ENCODE data around the gene PYGO2.
"Not testable (repeated sequence)": the region's sequence is repeated elsewhere in the genome, so short reads cannot be mapped to it uniquely, and the experiment has no call there.

The PYGO2 gene

DNA sequence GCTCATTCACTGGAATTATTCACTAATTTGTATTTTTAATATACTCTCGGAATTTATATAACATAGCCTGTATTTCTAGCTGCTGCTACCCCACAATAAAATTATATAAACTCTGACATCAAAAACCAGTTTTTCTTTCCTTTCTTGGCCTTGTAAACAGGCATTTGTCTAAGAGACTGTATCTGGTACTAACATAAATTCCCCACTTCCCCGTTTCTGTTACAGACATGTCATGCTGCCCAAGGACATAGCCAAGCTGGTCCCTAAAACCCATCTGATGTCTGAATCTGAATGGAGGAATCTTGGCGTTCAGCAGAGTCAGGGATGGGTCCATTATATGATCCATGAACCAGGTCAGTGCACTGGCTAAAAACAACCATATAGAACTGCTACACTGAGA is 16.2 kb upstream of the PYGO2 start:
- not testable (repeated sequence) for DNase-seq

- no peak for DNase-seq
These were observed 14.0 kb upstream of the PYGO2 start for GRCh38 chr1:154975409-154976059.

GRCh38 chr1:154974808-154975408 is 13.3 kb upstream of the PYGO2 start:
- DNase-seq: peak; percentile 73

DNA sequence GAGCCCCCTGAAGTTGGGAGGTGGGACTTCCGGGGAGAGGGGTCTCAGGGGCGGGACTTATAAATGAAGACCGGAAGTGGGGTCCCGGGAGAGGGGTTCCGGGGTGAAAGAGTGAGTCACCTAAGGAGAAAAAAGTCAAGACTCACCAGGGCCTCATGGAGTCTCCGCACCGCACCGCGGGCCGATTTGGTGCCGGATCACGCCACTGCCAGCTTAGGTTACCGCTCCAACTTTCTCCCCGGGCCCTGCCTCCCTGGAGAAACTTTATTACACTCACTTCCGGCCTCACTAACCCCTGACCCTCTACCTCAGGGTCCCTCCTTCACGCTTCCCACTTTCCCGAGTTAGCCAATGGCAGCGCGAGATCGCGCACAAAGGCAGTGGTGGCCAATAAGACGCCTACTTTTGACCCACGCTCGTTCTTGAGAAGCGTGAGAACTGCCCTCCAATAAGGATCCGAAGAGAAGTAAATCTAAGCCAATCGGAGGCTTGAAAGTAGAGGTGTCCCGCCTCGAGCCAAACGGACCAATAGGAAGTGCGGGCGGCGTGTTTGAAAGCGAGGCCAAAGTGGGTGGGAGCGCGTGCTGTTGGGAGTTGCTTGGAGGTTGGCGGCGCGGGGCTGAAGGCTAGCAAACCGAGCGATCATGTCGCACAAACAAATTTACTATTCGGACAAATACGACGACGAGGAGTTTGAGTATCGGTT is 12.7 kb upstream of the PYGO2 start, which contains the start of gene CKS1B:
Gene CKS1B, plus strand, starts transcription at position 580 of the 706 bp plus-strand sequence. Its CDS starts 65 bp downstream, at position 645.
- DNase-seq: peak; percentile 78

DNA sequence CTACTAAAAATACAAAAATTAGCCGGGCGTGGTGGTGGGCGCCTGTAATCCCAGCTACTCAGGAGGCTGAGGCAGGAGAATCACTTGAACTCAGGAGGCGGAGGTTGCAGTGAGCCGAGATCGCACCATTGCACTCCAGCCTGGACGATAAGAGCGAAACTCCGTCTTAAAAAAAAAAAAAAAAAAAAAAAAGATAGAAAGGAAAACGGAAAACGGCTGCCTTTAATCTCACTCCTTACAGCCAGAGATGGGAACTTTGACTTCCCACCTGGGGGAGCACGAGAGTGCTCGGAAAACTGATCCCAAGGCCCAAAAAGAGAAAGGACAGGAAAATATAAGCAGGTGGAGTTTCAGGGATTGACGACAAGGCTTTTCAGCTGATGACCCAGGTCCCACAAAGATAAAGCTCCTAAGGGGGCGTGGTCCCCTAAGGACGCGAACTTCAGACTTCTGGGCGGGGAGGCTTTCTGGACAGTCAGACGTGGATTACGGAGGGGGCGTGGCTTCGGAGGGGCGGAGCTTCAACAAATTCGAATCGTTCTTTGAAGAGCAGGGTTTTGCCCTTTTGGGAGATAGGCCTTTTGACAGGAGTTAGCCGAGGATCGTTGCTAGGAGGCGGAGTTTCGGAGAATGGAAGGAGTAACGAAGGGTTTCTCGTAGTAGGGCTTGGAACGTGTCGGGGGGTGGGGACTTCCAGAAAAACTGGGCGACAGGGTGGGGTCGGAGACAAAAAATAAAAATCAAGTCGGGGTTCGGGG is 11.9 kb upstream of the PYGO2 start:
- peak; percentile 53 for DNase-seq

GRCh38 chr1:154972517-154973343 is 11.1 kb upstream of the PYGO2 start:
- peak; percentile 54 for DNase-seq

- DNase-seq: no peak
These were observed 10.6 kb upstream of the PYGO2 start for GRCh38 chr1:154972213-154972516.

DNA sequence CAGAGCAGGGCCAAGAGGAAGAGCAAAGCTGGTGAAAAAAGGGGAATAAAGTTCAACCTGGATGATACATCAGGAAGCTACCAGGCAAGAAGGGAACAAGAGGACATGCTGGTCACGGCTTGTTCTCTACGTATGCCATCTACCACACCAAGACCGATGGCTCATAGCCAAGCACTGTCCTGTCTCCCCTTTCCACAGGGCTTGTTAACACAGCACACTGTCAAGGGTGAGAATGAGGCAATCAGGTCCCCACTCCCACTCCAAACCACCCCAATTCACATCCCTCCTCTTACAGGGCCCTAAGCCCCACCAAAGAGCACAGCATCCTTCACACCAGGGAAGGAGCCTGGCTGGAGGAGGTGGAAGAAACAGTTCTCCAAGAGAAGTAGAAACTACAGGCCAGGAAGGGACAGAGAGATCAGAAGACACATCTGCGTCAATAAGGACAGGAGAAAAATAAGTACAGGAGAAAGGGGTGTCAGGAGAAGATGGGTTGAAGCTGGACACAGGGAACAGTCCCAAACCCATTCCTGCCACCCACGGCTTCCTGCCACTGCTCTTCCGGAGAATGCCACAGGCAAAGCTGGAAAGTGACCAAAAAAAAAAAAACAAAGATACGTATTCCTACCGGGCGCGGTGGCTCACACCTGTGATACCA is 9.9 kb upstream of the PYGO2 start:
- no peak for DNase-seq

DNA sequence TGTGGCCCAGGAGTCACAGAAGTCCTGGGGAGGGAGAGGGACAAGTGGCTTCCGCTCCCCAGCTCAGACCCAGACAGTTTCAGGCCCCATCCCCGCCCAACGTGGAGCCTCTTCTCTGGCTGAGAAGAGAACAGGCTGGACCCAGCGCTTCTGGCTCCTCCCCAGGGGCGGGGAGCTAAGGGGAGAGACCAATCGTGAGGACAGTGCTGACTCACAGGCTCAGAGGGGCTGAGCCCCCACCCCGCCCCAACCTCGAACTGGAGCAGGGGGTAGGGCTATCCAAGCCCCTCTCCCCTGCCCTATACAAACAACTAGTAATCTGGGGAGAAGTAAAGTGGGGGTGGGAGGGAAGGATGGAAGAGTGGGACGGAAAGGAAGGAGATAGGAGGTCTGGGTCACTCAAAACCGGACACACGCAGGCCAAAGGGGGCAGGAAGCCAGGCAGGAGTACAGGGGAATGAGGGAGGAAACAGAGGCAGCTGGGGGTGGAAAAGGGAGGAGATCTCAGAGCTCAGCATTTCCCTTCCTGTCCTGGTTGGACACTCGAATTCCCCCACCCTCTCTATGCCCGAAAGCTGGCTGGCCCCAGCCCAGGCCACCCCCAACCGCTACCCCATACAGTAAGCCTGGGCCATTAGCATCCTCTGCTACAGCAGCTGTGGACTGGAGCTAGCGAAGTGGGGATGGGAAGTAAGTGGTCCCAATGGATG is 9.2 kb upstream of the PYGO2 start, which contains the start of gene SHC1:
Gene SHC1, minus strand, starts transcription at position 117 of the 710 bp plus-strand sequence. CDS start 221 bp downstream, outside the sequence.
- peak; percentile 89 for DNase-seq

DNA sequence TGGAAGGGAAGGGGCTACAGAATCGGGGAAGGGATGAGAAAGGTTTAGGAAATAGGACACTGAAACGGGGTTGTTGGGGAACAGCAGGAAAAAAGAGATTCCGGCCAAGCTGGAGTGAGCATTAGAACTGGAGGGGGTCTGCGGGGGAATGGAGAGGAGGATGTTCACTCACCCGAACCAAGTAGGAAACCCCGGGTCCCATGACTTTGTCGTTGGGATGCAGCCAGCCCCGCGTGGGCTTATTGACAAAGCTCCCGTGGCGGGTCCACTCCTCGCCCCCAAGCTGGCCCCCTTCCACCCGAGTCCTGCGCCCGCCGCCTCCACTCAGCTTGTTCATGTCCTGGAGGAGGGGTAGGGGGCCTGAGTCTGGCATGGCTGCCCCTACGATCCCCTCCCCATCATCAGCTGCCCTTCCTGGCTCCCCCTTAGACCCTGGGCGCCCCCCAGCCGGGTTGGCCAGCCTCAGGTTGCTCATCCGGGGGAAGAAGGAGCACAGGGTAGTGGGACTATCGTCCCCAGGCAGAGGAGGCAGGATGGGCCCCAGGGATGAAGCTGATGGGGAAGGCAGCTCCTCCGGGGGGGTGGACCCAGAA is 8.4 kb upstream of the PYGO2 start:
- DNase-seq: no peak

- no peak for DNase-seq
These were observed 7.7 kb upstream of the PYGO2 start for GRCh38 chr1:154969246-154969645.

DNA sequence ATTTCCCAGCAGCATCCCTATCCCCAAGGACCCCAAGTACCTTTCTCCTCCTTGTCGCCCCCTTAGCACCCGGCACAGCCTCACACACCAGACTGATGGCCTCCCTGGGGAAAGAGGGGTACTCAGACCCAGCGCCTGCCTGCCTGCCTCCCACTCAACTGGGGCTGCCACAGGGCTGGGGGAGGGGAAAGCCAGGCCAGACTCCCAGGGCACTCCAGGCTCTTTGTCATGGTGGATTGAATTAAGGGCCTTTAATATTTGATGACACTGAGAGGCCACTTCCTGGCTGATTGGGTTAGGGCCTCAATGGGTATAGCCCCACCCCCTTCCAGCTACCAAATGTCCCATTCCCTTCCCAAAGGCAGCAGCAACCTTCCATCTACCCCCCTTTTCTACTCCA is 7.1 kb upstream of the PYGO2 start:
- DNase-seq: no peak

GRCh38 chr1:154967331-154967950 is 5.9 kb upstream of the PYGO2 start:
- no peak for DNase-seq

DNA sequence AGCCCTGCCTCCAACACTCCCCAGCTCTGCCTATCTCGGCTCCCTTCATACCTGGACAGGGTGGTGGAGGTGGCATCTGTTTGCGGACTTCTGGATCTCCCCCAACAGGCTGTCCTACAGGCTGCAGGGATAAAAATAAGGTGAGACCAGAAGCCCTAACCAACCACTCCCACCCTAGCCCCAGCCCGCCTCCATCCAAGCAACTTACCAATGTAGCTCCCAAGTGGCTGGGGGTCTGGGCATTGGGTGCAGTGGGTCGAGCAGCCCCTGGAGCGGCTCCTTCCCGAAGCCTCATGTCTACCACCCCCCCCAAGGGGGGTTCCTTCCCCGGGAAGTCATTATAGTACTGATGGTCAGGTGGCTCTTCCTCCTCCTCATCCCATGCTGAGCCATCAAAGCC is 4.5 kb upstream of the PYGO2 start:
- DNase-seq: no peak

DNA sequence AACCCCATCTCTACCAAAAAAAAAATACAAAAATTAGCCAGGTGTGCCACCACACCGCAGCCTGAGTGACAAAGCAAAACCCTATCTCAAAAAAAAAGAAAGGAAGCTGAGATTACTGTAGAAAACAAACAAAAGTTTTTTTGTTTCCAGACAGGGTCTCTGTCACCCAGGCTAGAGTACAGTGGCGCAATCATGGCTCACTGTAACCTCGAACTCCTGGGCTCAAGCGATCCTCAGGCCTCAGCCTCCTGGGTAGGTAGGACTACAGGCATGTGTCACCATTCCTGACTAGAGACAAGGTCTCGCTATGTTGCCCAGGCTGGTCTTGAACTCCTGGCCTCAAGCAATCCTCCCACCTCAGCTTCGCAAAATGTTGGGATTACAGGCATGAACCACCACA is 2.8 kb upstream of the PYGO2 start:
- no peak for DNase-seq

DNA sequence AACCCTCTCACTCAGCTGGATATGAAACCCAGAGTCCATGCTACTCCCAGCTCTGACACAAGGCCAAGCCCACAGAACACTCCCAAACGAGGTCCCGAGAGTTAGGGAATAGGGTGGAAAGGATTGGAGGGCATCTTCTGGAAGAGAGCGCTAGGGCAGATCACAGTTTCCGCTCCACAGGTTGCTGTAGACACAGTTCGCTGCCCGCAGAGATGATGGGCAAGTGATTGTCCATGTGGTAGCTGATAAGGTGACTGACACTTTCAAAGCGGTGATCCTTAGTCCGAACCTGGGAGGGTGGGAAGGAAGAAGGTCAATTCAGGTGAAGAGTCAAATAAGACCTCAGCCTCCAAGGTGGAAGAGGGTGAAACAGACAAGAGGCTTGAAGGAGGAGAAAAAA is 2.1 kb upstream of the PYGO2 start:
- DNase-seq: no peak

DNA sequence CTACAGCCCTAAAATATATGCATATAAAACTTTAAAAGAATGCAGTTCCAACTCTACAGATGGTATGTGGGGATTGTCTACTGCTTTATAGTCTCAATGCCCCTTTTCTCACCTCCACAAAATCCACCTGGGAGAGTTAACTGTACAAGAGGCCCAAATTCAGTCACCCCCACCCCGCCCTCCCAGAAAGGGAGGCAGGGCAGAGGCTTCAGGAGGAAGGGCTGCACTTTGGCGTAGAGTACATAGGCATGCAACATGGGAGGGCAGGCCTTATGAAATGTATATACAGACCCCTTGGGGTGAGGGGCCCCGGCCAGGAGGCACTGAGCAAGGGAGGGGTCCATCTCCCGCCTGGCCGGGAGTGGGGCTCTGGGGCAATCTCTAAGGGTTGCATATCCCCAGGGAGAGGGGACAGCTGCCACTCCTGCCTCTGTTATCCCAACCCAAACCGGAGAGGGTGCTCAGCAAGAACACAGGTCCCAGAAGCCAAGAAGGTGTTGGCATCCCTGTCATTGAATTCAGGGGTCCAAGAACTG is 1.3 kb upstream of the PYGO2 start:
- DNase-seq: no peak

DNA sequence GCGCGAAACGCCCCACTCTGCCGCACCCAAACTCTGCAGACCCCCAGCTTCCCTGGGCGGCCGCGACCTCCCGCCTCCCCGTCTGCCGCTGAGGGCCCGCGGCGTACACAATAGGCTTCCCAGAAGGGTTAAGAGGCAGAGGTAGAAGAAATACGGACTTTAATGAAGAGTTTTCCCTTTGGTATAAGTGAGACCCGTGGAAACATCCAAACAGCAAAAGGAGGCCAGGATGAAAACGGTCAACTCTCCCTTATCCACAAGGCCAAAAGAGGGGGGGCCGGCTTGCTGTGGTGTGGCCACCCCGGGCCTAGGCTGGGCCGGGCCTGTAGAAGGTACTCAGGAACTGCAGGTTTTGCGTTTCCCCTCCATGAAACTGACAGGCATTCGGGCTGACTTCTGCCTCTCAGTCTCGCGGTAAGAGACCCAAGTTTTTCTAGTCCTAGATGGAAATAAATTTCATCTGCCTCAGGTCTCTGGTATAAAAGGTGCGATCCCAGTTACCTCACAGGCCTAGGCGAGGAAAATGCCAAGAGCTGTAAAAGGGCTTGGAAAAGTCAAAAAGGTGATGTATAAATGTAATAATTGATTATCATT is 671 bp upstream of the PYGO2 start:
- DNase-seq: no peak

- no peak for DNase-seq
These were observed 991 bp downstream of the PYGO2 start for GRCh38 chr1:154960446-154961136.
